Activated naive CD8-positive, alpha-beta T cell treated with anti-CD3 and anti-CD28 coated beads, Interleukin-2, amount 10 ng/mL, durations not matched to agents 7 days and 5 days (primary cell): ENCODE results near the gene BMPR1A. TPM values are rescaled to one million over a fixed set of nuclear protein-coding genes. Genes with fewer than 3 reads are reported as not detected.

Experiments used
- ATAC-seq: fragments of 150-1000 bp; cut with Tn5 transposase; one replicate; pipeline ENCODE4 v1.10.0; 2021; ENCODE audit warnings: low read depth, moderate library complexity
- POLR2A ChIA-PET: fragments of 350-600 bp; sonication (Branson Sonifier 250); formaldehyde crosslinking; loops from one replicate; lab custom pipeline; 2021; ENCODE audit warnings: antibody characterized with exemption; lab: Charles Lee
- DNase-seq: peaks from one replicate; pipeline ENCODE4 v3.0.0; 2021
- H3K27ac Mint-ChIP-seq: one replicate; pipeline ENCODE4 v1.8.0; 2022; ENCODE audit warnings: mild to moderate bottlenecking, mixed read lengths
- H3K27me3 Mint-ChIP-seq: one replicate; pipeline ENCODE4 v1.8.0; 2022; ENCODE audit warnings: mild to moderate bottlenecking, moderate library complexity, mixed read lengths
- H3K36me3 Mint-ChIP-seq: one replicate; pipeline ENCODE4 v1.8.0; 2021; ENCODE audit warnings: mild to moderate bottlenecking, mixed read lengths
- H3K4me1 Mint-ChIP-seq: one replicate; pipeline ENCODE4 v1.8.0; 2021; ENCODE audit warnings: mixed read lengths
- H3K4me3 Mint-ChIP-seq: one replicate; pipeline ENCODE4 v1.8.0; 2022; ENCODE audit warnings: mild to moderate bottlenecking, moderate library complexity, mixed read lengths
- H3K9me3 Mint-ChIP-seq: one replicate; pipeline ENCODE4 v1.8.0; 2021; ENCODE audit warnings: mixed read lengths
- total RNA-seq, 2 experiments: library from RNA; stranded (reverse); gene quantifications; one replicate each; pipeline ENCODE4 v1.2.3, GENCODE V29; 2021

Gene BMPR1A
- total RNA-seq, 2 experiments from 2014 or later = 13.3 to 15.0 TPM

DNA sequence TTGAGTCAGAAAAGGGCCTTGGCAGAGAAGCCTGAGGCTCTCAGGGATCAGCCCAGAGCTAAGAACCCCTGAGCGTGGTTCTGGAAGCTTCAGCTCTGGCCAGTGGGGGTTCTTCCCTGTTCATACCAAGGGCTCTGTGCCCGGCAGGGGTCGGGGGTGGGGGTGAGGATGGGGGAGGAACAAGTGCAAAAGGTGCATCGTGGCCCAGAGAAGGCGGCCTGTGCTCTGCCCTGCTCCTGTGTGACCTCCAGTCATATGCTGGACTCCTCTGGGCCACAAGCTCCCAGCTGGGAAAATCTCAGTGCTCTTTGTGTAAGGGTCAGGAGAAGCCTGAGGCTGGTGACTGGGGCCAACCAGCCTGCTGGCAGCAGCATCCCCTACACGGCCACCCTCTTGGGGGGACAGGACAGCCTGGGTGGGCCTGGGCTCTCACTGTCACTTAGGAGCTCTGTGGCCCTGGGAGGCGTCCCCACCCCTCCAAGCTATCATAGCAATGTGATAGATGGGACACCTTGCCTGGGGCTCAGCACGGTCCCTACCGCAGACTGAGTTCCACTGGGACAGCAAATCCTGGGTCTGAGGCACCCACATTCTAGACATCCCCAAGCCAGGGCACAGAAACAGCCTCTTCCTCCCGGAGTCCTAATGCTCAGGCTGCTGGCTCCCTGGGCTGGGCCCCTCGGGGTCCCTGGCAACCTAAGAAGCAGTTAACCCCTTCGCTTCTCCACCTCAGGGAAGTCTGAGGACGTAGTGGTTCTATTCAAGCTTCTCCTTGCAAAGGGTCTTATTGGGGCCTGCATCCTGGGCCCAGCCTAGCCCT is 198.5 kb downstream of the BMPR1A start:
- Mint-ChIP-seq H3K9me3 (peaks cover 11% of the 10 kb centered on the region), H3K36me3 (peaks cover 6% of the 10 kb centered on the region), H3K27ac (no peak overlapping the region), H3K27me3 (no peaks in the 10 kb centered on the region), H3K4me3 (no peak overlapping the region), H3K4me1 (peaks cover 4% of the 10 kb centered on the region)
- ATAC-seq (no peak), DNase-seq (no peak)
- POLR2A ChIA-PET = no interaction called here

DNA sequence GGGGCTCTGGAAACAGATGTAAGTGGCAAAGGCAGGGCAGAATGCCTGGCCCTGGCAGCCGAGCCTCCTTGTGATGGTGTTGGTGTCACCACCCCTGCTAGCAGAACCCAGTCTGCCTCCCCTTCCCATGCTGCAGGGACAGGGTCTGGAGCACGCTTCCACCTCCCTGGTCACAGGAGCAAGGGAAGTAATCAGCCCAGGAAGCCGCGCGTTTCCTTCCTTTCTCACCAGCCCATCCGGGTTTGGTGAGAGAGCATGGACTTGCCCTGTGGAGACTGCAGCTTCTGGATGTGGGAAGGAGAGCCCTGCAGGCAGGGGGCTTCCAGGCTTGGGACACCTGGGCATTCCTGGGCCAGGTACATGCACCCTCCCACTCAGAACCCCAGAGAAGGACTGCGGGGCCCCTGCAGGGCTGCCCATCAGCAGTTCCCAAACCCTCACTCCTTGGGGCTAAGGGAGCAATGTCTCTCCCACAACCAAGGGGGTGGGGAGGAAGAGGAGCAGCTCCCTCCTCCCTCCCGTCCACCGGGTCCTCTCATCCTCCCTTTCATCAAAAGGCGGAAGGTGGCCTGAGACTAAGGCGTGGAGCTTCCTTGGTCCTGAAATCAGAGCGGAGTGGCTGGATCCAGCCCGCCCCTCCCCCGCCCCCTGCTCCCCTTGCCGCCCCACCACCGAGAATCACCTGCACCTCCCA is 199.2 kb downstream of the BMPR1A start:
- Mint-ChIP-seq H3K9me3 (peaks cover 11% of the 10 kb centered on the region), H3K27me3 (no peaks in the 10 kb centered on the region), H3K4me1 (no peaks in the 10 kb centered on the region), H3K27ac (no peak overlapping the region), H3K4me3 (no peak overlapping the region), H3K36me3 (peaks cover 2% of the 10 kb centered on the region)
- ATAC-seq (no peak), DNase-seq (no peak)
- POLR2A ChIA-PET = no interaction called here

DNA sequence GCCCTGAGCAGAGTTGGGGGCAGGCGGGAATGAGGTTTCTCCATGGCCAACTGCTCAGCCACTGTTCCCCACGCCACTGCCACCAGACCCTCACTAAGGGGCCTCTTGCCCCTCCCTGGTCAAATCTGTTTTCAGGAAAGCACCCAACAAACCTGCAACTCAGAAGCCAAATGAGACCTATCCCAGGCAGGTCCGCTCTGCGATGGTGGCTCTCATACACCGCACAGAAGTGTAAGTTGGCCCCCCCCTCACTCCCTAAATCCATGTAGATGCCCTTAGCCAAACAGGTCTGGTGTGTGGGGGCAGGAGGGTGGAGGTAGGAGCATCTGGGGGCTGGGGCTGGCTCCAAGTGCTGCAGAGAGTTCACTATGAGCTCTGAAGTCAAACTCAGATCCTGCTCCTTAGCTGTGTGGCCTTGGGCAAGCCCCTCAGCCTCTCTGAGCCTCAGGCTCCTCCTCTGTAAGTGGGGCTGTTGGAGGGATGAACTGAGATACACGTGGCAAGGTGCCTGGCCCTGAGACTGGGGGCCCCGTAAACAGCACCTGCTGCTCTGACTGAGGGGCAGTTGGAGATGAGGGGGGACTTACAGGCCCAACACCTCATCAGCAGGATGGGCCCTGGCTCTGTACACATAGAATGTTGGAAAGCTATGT is 199.9 kb downstream of the BMPR1A start:
- ATAC-seq (no peak), DNase-seq (no peak)
- Mint-ChIP-seq H3K27me3 (no peaks in the 10 kb centered on the region), H3K27ac (no peak overlapping the region), H3K4me1 (no peaks in the 10 kb centered on the region), H3K9me3 (peaks cover 11% of the 10 kb centered on the region), H3K4me3 (no peak overlapping the region), H3K36me3 (peaks cover 2% of the 10 kb centered on the region)
- POLR2A ChIA-PET = no interaction called here

DNA sequence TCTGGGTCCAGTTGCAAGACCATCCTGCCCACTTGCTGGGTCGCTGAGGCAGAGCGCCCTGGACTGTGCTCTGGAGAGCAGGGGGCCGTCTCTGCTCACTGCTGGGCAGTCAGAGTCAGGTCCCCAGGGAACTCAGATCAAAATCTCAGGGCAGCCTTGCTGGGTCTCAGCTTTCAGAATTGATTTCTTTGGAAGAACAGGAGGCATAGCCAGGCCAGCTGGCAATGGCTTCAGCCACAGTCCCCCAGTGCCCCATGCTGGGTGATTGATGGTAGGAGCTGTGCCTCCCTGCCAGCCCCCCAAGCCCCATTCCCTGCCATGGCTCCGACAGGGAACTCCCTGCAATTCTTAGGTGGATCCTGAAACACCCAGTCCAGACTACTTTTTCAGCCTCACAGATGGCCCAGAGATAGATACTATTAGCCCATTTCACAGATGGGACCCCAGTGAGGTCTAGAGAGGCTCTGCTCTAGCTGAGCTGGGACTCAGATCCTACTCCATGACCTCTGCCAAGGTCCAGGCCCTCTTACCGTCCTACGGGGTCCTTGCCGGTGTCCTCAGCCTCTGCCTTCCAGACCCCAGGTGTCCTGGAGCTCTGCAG is 200.5 kb downstream of the BMPR1A start:
- POLR2A ChIA-PET = no interaction called here
- H3K27ac Mint-ChIP-seq = no peak overlapping the region
- peaks cover 2% of the 10 kb centered on the region for H3K36me3 Mint-ChIP-seq
- H3K9me3 Mint-ChIP-seq = peaks cover 8% of the 10 kb centered on the region
- no peak for DNase-seq
- H3K4me3 Mint-ChIP-seq = no peak overlapping the region
- H3K27me3 Mint-ChIP-seq = no peaks in the 10 kb centered on the region
- no peaks in the 10 kb centered on the region for H3K4me1 Mint-ChIP-seq
- no peak for ATAC-seq

DNA sequence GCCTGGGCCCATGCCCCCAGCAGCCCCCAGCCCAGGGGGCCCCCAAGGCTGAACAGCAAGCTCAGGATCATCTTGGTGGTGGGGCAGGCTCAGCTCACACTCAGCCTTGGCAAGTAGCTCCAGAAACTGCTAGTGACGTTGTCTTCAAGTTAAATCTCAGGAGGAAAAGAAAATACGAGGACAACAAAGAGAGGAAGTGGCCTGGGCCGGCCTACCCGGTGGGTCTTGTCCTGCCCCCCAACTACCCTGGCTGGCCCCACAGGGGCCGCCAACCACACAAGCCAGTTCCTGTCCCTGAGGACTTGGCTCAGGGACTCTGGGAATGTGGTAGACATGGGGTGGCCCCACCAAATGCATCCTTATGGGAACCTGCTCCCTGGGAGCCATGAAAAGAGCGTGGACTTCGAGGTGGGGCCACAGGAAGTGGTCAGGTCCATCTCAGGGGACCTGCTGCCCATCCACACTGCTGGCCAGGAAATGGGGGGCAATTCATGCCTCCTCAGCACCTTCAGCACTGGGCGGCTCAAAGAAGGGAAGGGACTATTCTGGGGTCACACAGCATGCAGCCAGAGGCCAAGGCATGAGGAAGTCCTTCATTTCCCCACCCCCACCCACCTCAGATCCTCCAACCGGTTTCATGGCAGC is 201.2 kb downstream of the BMPR1A start, which contains the start of gene MMRN2:
Gene MMRN2, minus strand, starts transcription at position 145 of the 645 bp plus-strand sequence. Its CDS starts 74 bp downstream, at position 71.
- no peaks in the 10 kb centered on the region for H3K4me1 Mint-ChIP-seq
- POLR2A ChIA-PET = no interaction called here
- no peaks in the 10 kb centered on the region for H3K36me3 Mint-ChIP-seq
- peaks cover 3% of the 10 kb centered on the region for H3K9me3 Mint-ChIP-seq
- DNase-seq = no peak
- ATAC-seq = no peak
- no peaks in the 10 kb centered on the region for H3K27me3 Mint-ChIP-seq
- H3K4me3 Mint-ChIP-seq = no peak within 1 kb of the TSS
- no peak within 1 kb of the TSS for H3K27ac Mint-ChIP-seq

DNA sequence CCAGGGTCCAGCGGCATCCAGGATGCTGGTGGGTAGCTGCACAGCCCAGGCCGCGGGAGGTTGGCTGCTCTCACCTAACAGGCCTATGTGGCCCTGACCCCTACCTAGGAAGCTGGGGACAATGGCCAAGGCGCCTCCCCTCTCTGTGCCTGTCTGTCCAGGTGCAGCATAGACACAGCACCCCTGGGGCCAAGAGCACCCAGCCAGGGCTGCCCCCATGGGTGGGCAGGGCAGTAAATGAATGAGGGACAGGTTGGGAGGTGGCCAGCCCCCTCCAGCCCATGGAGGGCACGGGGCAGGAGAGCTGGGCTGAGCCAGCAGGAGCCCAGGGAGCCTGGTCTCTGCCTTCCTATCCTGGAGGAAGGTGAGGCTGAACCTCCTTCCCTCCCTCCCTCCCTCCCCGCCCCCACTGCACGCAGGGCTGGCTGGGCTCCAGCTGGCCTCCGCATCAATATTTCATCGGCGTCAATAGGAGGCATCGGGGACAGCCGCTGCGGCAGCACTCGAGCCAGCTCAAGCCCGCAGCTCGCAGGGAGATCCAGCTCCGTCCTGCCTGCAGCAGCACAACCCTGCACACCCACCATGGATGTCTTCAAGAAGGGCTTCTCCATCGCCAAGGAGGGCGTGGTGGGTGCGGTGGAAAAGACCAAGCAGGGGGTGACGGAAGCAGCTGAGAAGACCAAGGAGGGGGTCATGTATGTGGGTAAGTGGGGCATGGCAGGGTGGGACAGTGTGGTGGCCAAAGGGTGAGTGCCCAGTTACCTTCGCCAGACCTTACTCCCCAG is 201.9 kb downstream of the BMPR1A start, which contains the start of gene SNCG:
Gene SNCG, plus strand, starts transcription at position 484 of the 785 bp plus-strand sequence. Its CDS starts 99 bp downstream, at position 583.
- H3K27ac Mint-ChIP-seq = no peak within 1 kb of the TSS
- H3K36me3 Mint-ChIP-seq = no peaks in the 10 kb centered on the region
- H3K4me1 Mint-ChIP-seq = no peaks in the 10 kb centered on the region
- DNase-seq = no peak
- ATAC-seq = no peak
- POLR2A ChIA-PET = no interaction called here
- H3K27me3 Mint-ChIP-seq = no peaks in the 10 kb centered on the region
- no peaks in the 10 kb centered on the region for H3K9me3 Mint-ChIP-seq
- no peak within 1 kb of the TSS for H3K4me3 Mint-ChIP-seq

DNA sequence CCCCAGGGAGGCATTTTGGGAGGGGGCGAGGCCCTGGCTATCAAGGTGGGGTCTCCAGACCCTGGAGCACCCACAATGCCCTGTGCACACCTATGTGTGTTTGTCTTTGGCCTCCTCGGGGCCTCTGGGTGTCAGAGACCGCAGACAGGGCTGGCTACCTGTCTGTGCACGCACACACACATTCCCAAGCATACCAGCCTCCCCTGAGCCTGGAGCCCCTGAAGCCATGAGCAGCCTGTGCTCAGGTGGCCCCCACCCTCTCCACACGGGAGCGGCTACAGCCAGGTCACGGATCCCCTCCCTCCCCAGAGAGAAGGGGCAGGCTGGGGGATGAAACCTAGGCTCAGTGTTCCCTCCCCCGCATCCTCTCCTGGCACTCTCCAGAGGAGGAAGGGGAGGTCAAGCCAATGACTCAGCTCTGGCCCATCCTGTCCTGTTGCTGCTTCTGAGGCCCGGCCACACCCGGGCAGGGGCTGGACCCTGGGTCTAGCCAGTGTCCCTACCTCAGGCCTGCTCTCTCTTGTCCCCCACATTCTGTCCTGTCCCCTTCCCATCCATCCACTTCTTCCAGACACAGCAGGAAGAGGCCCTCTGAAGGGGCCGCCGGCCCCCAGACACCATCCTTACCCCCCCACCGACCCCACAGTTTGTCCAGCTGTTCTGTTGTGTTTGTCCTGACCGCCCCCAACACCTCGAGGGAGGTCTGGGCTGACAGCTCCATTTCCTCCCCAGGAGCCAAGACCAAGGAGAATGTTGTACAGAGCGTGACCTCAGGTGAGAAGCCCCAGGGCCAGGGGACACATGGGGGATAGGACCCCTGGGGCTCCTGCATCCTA is 202.7 kb downstream of the BMPR1A start:
- Mint-ChIP-seq H3K27ac (no peak overlapping the region), H3K9me3 (no peaks in the 10 kb centered on the region), H3K27me3 (no peaks in the 10 kb centered on the region), H3K4me1 (no peaks in the 10 kb centered on the region), H3K36me3 (no peaks in the 10 kb centered on the region), H3K4me3 (no peak overlapping the region)
- ATAC-seq (no peak), DNase-seq (no peak)
- POLR2A ChIA-PET = no interaction called here

DNA sequence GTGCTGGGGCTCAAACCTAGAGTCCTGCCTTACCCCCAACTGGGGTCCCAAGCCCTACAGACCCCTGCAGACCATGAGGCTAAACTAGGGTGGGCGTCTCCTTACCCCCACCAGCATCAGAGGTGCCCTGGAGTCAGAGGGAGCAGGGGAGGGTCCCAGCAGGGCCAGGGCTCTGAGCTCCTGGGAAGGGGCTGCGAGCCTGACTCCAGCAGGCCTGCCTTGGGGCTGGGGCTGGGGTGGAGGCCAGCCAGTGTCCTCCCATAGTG is 203.3 kb downstream of the BMPR1A start:
- ATAC-seq (no peak), DNase-seq (no peak)
- Mint-ChIP-seq H3K27ac (no peak overlapping the region), H3K27me3 (no peaks in the 10 kb centered on the region), H3K4me1 (no peaks in the 10 kb centered on the region), H3K9me3 (no peaks in the 10 kb centered on the region), H3K36me3 (no peaks in the 10 kb centered on the region), H3K4me3 (no peak overlapping the region)
- POLR2A ChIA-PET = no interaction called here

DNA sequence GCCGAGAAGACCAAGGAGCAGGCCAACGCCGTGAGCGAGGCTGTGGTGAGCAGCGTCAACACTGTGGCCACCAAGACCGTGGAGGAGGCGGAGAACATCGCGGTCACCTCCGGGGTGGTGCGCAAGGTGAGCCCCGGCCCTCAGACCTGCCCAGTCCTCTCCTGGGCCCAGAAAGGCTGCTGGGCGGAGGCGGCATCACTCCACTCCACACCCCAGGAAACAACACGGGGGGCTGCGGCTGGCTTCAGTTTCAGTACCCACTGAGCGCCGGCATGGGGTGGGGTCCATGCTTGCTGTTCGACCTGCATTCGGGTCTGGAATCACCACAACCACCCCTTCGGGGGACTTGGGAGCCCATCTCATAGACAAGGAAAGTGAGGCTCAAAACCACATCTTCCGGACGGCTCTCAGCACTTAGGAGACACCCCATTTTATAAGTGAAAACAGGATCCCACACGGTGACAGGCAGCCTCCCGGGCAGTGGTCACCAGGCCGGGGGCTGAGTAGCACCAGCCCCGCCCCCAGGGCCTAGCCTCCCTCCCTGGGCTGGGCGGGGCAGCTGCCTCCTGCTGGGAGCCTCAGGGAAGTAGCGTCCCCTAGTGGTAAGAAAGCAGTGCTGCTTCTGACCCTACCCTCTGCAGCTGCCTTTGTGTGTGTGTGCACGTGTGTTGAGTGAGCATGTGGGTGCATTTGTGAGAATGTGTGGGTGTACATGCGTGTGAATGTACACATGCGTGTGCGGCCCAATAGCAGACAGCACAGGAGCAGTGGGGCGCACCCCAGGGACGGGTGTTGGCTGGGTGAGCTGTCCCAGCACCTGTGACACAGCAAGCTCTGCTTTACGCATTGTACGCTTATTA is 203.8 kb downstream of the BMPR1A start:
- DNase-seq = no peak
- no peak overlapping the region for H3K4me3 Mint-ChIP-seq

DNA sequence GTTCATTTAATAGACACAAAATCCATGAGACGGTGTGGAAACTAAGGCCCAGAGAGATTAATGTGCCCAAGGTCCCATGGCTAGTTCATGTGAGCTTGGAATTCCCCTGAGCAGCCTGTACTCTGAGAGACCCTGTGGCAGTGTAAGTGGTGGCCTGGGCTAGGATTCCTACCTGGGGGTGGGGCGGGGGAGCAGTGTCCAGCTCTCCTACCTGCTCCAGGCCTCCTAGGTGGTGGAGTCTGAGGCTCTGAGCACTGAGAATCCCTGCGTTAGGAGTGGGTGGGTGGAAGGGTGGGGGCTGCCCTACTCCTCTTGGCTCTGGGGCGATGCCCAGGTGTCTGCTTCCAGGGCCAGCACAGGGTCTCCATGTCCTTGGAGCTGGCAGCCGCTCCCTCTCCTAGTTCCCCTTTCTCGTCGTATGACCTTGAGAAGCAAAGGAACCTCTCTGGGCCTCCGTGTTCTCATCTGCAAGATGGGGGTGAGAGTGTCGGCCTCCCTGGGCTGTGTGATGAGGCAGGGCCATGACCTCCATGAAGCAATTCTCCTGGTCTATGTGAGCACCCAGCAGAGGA is 204.5 kb downstream of the BMPR1A start:
- Mint-ChIP-seq H3K27me3 (no peaks in the 10 kb centered on the region), H3K9me3 (no peaks in the 10 kb centered on the region), H3K36me3 (no peaks in the 10 kb centered on the region), H3K4me1 (peaks cover 6% of the 10 kb centered on the region), H3K27ac (no peak overlapping the region), H3K4me3 (no peak overlapping the region)
- no peak for DNase-seq
- POLR2A ChIA-PET = no interaction called here
- no peak for ATAC-seq

More for the DNA sequence above, 203.8 kb downstream of the BMPR1A start:
- POLR2A ChIA-PET = no interaction called here
- Mint-ChIP-seq H3K36me3 (no peaks in the 10 kb centered on the region), H3K27ac (no peak overlapping the region), H3K27me3 (no peaks in the 10 kb centered on the region), H3K4me1 (no peaks in the 10 kb centered on the region), H3K9me3 (no peaks in the 10 kb centered on the region)
- ATAC-seq = peak; percentile 69

DNA sequence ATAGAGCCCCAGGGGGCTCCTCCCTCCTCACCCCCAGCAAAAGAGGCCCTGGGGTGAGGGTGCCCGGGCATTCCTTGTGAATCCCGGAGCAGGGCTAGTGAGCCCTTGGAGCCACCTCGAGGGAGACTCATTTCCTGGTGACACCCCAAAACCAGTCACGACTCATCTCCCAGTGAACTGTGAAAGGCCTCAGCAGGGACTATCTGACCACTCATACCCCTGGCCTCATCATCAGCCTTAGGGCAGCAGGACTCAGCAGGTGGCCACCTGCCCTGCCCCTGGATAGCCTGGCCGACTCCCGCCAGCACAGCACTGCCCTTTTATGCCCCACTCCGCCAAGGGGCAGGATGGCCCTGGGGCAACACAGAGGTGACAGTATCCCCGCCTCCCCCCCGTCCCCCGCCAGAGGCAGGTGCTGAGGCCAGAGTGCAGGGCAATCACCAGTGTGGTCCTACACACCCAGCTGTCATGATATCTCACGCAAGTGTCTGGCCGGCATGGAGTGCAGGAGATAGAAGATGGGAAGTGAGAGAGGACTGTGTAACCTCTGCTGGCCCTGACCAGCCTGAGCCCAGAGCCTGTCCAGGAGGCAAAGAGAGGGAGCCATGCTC is 205.2 kb downstream of the BMPR1A start:
- Mint-ChIP-seq H3K27ac (no peak overlapping the region), H3K9me3 (no peaks in the 10 kb centered on the region), H3K4me3 (no peak overlapping the region), H3K36me3 (no peaks in the 10 kb centered on the region), H3K27me3 (no peaks in the 10 kb centered on the region), H3K4me1 (peaks cover 12% of the 10 kb centered on the region)
- DNase-seq = no peak
- POLR2A ChIA-PET = no interaction called here
- no peak for ATAC-seq
